ENCODE results near the gene LRRFIP2.
A peak's percentile ranks its signal among the peaks of the same experiment; 100 is the strongest.
"Not testable (repeated sequence)": the region's sequence is repeated elsewhere in the genome, so short reads cannot be mapped to it uniquely, and the experiment has no call there.

The LRRFIP2 gene

DNA sequence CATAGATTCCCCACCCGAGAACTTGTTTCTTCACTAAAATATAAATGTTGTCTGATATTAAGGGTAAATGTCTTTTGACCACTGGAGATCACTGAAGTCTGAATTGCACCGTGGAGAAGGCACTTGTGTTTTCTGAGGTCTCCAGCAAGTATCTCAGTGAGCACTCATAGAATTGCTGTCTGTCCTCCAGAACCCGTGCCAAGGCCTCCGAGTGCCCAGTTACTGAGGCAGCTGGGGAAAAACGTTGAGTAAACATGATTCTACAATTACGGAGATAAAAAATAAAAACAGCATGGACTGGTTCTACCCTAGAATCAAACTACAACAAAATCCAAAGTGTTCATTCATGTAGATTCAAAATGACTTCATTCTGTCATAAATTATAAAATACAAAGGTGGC, 121.0 kb downstream of the LRRFIP2 start:
- Mint-ChIP-seq H3K27ac (no peak overlapping the region), H3K4me3 (no peak overlapping the region), H3K36me3 (peaks cover 19% of the 10 kb centered on the region), H3K27me3 (no peaks in the 10 kb centered on the region), H3K4me1 (peaks cover 18% of the 10 kb centered on the region), H3K9me3 (no peaks in the 10 kb centered on the region)

DNA sequence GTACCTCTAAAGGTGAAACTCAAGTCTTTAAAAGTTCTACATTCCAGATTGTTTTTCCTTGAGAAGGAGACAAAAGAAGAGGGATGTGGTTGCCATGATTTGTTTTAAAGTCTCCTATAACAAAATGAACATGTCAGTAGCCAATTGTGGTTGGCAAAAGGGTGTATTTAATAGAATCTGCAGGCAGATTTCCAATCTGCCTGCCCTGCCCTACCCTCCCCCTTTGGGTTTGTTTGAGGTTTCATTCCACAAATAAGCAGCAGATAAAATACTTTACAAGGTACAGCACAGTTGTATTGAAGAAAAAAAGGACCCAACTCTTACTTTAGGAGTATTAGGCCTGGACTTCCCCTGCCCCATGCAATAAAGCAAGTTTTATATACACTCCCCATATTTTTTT, 121.5 kb downstream of the LRRFIP2 start:
- Mint-ChIP-seq H3K4me1 (peaks cover 18% of the 10 kb centered on the region), H3K4me3 (no peak overlapping the region), H3K36me3 (peaks cover 21% of the 10 kb centered on the region), H3K27me3 (no peaks in the 10 kb centered on the region), H3K9me3 (no peaks in the 10 kb centered on the region), H3K27ac (peak overlapping the region; percentile 41)

DNA sequence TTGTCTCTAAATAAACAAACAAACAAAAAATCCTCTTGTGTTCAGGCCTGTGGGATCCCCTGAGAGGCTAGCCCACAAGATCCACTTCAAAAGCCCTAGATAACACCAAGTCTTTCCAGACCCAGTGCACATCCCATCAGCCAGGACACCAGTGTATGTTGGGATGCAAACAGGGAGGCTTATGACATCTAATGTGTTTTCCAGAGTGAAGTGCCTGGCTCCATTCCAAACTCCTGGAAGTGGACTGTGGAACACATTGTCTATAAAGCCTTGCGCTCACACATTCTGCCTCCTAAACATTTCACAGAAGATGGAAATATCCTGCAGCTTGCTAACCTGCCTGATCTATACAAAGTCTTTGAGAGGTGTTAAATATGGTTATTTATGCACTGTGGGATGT, 124.1 kb downstream of the LRRFIP2 start:
- peaks cover 26% of the 10 kb centered on the region for H3K36me3 Mint-ChIP-seq
- H3K4me3 Mint-ChIP-seq, result no peak overlapping the region
- no peak overlapping the region for H3K27ac Mint-ChIP-seq
- peaks cover 13% of the 10 kb centered on the region for H3K4me1 Mint-ChIP-seq
- no peaks in the 10 kb centered on the region for H3K27me3 Mint-ChIP-seq
- no peaks in the 10 kb centered on the region for H3K9me3 Mint-ChIP-seq

DNA sequence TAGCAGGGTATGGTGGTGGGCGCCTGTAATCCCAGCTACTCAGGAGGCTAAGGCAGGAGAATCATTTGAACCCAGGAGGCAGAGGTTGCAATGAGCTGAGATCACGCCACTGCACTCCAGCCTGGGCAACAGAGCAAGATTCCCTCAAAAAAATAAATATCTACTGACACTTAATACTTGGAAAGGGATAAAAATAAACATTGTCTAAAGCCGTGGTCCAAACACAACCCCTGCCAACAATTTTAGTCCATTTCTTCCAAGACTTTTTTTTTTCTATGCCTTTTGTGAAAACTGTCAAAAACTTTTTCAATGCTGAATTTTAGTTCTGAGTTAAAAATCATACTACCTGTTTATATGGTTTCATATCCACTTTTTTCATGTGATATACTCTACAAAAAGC, 131.7 kb downstream of the LRRFIP2 start:
- not testable (repeated sequence) for H3K4me1 Mint-ChIP-seq, H3K27ac Mint-ChIP-seq, H3K4me3 Mint-ChIP-seq, H3K27me3 Mint-ChIP-seq, H3K9me3 Mint-ChIP-seq
- H3K36me3 Mint-ChIP-seq, result peaks cover 26% of the 10 kb centered on the region

DNA sequence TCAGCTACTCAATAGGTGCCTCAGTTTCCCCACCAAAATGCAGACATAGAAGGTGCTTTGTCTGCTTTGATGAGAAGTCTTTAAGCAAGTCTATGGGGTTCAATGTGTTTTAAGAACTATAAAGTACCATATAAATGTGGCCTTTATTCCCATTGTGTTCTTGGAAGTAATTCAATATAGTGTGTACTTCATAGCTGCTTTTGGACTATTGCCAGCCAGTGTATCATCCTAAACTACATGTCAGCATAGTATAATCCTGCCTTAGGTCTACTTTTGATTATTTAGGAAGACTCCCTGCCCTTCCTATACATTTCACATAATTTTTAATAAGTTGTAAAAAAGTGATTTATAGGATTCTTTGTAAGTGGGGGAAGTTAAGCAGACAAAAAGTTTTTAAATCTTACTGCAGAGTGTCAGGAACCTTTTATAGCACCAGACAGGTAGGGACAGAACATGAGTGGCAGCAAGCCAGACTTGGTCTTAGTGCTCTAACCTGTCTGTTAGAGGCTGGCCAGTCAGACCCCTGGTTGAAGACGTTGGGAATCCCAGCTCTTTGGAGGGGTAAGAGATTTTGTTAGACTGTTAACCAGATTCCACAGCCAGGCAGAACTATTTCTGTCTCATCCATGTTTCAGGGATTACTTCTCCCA, 132.7 kb downstream of the LRRFIP2 start:
- Mint-ChIP-seq H3K27me3 (no peaks in the 10 kb centered on the region), H3K36me3 (peaks cover 24% of the 10 kb centered on the region), H3K27ac (no peak overlapping the region), H3K4me3 (no peak overlapping the region), H3K4me1 (no peaks in the 10 kb centered on the region), H3K9me3 (no peaks in the 10 kb centered on the region)

DNA sequence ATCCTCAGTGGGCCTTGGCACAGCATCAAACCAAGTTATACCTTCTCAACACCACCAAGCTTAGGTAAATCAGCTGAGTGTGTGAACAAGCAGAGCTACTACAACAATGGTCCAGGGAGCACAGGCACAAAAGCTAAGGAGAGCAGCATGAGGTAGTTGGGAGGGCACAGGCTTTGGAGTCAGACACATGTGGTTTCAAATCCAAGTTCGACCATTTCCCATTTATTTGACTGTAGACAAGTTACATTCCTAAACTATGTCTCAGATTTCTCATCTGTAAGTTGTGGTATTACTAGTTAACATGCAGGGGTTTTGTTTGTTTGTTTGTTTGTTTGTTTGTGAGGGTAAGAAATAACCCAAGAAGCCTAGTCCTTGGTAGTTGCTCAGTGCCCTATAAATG, 134.2 kb downstream of the LRRFIP2 start:
- Mint-ChIP-seq H3K9me3 (no peaks in the 10 kb centered on the region), H3K36me3 (peaks cover 28% of the 10 kb centered on the region), H3K4me1 (no peaks in the 10 kb centered on the region), H3K4me3 (no peak overlapping the region), H3K27ac (no peak overlapping the region), H3K27me3 (no peaks in the 10 kb centered on the region)

DNA sequence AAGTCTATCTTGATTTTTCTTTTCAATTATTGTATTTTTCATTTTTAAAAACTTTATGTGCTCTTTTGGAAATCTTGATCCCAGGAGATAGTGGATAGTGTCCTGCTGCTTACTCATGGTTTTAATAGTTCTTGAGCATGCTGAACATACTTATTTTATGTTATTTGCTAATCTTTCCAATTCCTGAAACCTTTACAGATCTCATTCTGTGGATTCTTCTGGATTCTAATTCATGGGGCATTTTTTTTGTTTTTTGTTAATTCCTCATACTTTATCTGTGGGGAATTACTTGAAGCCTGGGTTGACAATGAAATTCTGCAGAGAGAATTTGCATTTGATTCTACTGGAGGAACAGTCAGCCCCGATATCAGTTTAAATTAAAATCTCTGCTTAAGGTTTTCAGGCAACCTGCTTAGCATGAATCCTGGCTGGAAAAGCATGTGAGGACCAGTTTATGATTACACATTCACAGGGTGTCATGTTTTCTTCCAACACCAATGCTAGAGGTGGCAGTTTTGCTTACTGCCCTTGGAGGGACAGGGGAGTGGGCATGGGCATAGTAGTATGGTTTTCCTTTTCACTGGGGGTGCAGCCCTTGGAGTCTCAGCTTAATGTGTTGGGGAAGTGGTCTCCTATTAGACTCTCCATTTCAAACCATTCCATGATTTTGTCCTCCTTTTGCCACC, 135.1 kb downstream of the LRRFIP2 start:
- H3K36me3 Mint-ChIP-seq, result peaks cover 32% of the 10 kb centered on the region

DNA sequence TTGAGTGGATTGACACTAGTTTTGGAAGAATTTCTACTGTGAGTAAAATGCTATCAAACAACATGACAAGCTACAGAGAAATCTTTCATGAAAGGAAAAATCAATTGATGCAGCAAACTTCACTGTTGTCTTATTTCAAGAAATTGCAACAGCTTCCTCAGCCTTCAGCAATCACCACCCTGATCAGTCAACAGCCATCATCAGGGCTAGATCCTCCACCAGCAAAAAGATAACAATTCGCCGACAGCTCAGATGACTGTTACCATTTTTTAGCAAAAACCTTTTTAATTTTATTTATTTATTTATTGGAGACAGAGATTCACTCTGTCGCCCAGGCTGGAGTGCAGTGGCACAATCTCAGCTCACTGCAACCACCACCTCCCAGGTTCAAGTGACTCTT, 137.0 kb downstream of the LRRFIP2 start:
- Mint-ChIP-seq H3K4me3 (no peak overlapping the region), H3K36me3 (peaks cover 42% of the 10 kb centered on the region), H3K27me3 (no peaks in the 10 kb centered on the region), H3K27ac (no peak overlapping the region), H3K4me1 (no peaks in the 10 kb centered on the region), H3K9me3 (no peaks in the 10 kb centered on the region)

More for the DNA sequence above, 135.1 kb downstream of the LRRFIP2 start:
- Mint-ChIP-seq H3K27ac (no peak overlapping the region), H3K27me3 (no peaks in the 10 kb centered on the region), H3K9me3 (no peaks in the 10 kb centered on the region), H3K4me1 (no peaks in the 10 kb centered on the region), H3K4me3 (no peak overlapping the region)

DNA sequence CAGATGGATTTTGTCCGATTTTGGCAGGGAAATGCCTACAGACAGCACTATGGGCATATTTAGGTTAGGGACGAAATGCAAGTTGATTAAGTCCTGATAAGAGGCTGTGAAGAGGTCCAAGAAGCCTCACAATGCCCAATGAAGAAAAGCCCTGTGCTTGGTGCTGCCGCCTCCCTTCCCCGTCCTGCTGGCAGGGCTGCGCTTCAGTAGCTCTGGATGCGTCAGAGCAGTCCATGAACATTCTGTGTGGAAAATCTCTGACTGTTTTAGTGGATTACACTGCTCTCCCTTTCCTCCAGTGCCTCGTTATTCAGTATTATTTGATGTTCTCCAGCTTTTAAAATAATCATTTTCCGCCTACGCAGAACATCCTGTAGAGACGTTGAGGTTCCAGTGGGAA, 141.4 kb downstream of the LRRFIP2 start:
- no peaks in the 10 kb centered on the region for H3K4me1 Mint-ChIP-seq
- no peaks in the 10 kb centered on the region for H3K9me3 Mint-ChIP-seq
- no peaks in the 10 kb centered on the region for H3K27me3 Mint-ChIP-seq
- H3K4me3 Mint-ChIP-seq, result no peak overlapping the region
- no peak overlapping the region for H3K27ac Mint-ChIP-seq
- H3K36me3 Mint-ChIP-seq, result peaks cover 41% of the 10 kb centered on the region

DNA sequence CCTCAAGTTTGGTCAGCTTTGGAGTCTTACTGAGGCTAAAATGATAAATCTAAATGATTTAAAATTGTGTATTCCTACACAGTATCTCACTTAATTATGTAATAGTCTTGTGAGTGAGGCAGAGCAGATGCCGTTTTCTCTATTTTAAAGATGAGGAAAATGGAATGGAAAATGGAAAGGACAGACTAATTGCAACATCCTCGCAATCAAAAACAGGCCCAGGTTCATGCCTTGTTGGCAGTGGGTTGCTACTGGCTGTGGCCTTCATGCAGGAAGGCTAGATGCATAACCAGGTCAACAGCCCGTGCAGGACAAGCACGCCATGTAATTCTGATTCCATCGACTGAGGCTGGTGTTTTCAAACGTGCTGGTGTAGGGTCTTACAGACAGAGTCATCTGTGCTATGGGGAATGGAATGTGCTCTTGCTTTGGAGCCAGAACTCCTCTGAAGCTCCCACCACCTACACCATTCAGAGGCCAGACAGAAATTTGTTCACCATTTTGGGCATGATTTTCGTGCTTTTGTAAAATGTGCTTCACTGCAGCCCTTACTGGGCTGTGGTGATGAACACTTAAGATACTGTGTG, 143.2 kb downstream of the LRRFIP2 start:
- H3K9me3 Mint-ChIP-seq, result no peaks in the 10 kb centered on the region
- peaks cover 41% of the 10 kb centered on the region for H3K36me3 Mint-ChIP-seq
- H3K4me3 Mint-ChIP-seq, result no peak overlapping the region
- H3K4me1 Mint-ChIP-seq, result no peaks in the 10 kb centered on the region
- H3K27me3 Mint-ChIP-seq, result no peaks in the 10 kb centered on the region
- H3K27ac Mint-ChIP-seq, result no peak overlapping the region

DNA sequence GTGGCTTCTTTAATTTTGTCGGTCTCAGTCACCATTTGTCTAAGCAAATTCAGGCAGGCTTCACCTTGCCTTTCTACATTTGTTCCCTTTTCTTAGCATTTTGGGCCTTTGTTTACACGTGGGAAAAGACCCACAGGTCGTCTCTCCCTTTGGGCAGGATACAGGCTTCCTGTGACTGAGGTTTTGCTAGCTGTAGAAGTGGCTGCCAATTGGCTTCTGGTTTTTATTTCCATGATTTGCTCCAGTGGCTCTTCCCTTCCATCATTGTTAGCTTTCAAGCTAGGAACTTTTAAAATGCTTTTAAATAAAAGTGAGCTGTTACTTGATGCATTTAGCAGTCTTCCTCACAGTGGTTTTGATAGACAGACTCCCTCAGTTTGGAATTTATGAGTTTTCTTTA, 143.8 kb downstream of the LRRFIP2 start:
- Mint-ChIP-seq H3K27me3 (no peaks in the 10 kb centered on the region), H3K27ac (no peak overlapping the region), H3K36me3 (peaks cover 39% of the 10 kb centered on the region), H3K9me3 (no peaks in the 10 kb centered on the region), H3K4me3 (no peak overlapping the region), H3K4me1 (no peaks in the 10 kb centered on the region)

DNA sequence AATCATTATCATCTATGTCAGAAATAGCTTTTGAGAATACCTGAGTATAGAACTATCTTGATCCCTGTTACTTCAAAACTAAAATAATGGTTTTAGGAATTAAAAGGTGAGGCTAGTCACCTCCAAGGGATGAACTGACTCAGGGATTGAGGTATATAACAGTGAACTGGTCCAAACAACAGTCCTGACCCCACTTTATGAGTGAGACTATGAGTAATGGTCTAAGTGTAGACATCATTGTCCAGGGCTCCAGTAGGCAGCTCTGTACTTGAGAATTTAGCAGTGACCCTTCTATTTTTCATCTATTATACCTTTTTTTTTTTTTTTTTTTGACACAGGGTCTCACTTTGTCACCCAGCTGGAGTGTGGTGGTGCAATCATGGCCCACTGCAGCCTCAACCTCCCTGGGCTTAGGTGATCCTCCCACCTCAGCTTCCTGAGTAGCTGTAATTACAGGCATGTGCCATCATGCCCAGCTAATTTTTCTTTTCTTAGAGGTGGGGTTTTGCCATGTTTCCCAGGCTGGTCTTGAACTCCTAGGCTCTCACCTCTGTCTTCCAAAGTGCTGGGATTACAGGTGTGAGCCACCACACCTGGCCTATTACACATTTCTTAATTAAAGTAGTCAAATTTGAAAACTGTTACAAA, 144.7 kb downstream of the LRRFIP2 start:
- Mint-ChIP-seq H3K9me3 (no peaks in the 10 kb centered on the region), H3K27ac (no peak overlapping the region), H3K27me3 (no peaks in the 10 kb centered on the region), H3K4me1 (peaks cover 4% of the 10 kb centered on the region), H3K36me3 (peaks cover 34% of the 10 kb centered on the region), H3K4me3 (no peak overlapping the region)

DNA sequence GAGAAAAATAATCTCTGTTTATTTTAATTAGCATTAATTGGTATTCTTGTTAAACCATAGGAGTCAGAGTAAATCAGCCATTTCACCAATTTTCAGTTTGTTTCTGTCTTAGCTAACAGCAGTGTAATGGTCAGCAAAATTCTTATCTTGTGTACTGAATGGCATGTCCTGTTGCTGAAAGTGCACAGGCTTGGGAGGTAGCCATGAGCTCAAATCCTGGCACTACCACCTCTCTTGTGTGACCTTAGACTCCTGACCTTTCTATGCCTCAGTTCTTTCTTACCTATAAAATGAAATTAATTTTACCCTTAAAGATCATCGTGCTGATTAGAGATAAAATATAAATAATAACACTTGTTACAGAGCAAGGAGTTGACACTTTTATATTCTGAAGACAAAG, 145.3 kb downstream of the LRRFIP2 start:
- peaks cover 7% of the 10 kb centered on the region for H3K4me1 Mint-ChIP-seq
- no peaks in the 10 kb centered on the region for H3K9me3 Mint-ChIP-seq
- no peak overlapping the region for H3K4me3 Mint-ChIP-seq
- H3K27ac Mint-ChIP-seq, result no peak overlapping the region
- no peaks in the 10 kb centered on the region for H3K27me3 Mint-ChIP-seq
- peaks cover 34% of the 10 kb centered on the region for H3K36me3 Mint-ChIP-seq

DNA sequence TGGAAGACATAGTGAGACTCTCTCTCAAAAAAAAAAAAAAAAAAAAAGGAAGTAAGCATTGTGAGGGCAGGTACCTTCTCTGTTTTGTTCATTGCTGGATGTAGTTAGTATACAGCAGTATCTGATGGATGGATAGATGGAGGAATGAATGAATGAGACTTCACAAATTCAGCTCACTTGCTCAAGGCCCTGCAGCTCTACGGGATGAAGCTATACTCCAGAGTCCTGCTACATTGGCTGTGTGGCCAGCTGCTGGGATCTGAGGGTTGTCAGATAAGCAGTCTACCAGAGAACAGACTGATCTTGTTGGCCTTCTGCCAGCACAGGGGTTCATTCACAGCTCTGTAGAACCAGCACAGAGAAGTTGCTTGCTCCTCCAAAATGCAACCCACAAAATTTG, 146.1 kb downstream of the LRRFIP2 start:
- peaks cover 7% of the 10 kb centered on the region for H3K4me1 Mint-ChIP-seq
- H3K4me3 Mint-ChIP-seq, result no peak overlapping the region
- no peaks in the 10 kb centered on the region for H3K27me3 Mint-ChIP-seq
- no peaks in the 10 kb centered on the region for H3K9me3 Mint-ChIP-seq
- H3K36me3 Mint-ChIP-seq, result peaks cover 30% of the 10 kb centered on the region
- H3K27ac Mint-ChIP-seq, result peak overlapping the region; percentile 55

DNA sequence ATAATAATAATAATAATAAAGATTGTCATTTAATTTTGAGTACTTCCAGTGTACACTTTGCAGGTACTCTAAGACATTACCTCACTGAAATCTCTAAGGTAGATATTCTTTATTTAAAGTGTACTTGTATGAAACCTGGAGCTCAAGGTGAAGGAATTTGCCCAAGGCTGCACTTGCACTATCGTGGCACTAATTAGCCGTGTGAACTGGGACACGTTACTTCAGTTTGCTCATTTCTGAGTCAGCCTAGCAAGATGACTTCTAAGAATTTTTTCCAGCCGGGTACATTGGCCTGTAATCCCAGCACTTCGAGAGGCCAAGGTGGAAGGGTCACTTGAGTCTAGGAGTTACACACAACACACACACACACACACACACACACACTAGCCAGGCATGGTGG, 147.5 kb downstream of the LRRFIP2 start:
- no peaks in the 10 kb centered on the region for H3K9me3 Mint-ChIP-seq

More for the DNA sequence above, 147.5 kb downstream of the LRRFIP2 start:
- peaks cover 7% of the 10 kb centered on the region for H3K4me1 Mint-ChIP-seq
- peaks cover 26% of the 10 kb centered on the region for H3K36me3 Mint-ChIP-seq
- no peaks in the 10 kb centered on the region for H3K27me3 Mint-ChIP-seq
- H3K27ac Mint-ChIP-seq, result no peak overlapping the region
- H3K4me3 Mint-ChIP-seq, result no peak overlapping the region
